A673 (cell line): ENCODE data around the gene GPR157. TPM values are rescaled to one million over a fixed set of nuclear protein-coding genes. Genes with fewer than 3 reads are reported as not detected.

ENCODE experiments used
- BruUV-seq: library from RNA; stranded (reverse); fragments of 400-500 nt; replicated peaks from 2 replicates; lab custom pipeline; 2021; lab: Mats Ljungman, UMichigan
- CTCF ChIA-PET: fragments of 300-600 bp; sonication (Branson Sonifier 250); formaldehyde crosslinking; loops from one replicate; lab custom pipeline; 2022; ENCODE audit warnings: antibody characterized with exemption; lab: Charles Lee
- POLR2A ChIA-PET: fragments of 300-600 bp; sonication (Branson Sonifier 250); formaldehyde crosslinking; loops from one replicate; lab custom pipeline; 2022; ENCODE audit warnings: antibody characterized with exemption; ENCODE audit not compliant: low non-redundant PET; lab: Charles Lee
- DNase-seq: peaks from one replicate; pipeline ENCODE4 v3.0.0-alpha.2; 2015; ENCODE audit warnings: low spot score
- H3K27ac ChIP-seq: fragments of 200-600 bp; sonication (generic); 2 replicates; pipeline ENCODE4 v1.5.1; 2016; ENCODE audit warnings: mixed run types, low read depth, mild to moderate bottlenecking, mixed read lengths, antibody characterized with exemption, low read length; ENCODE audit not compliant: poor library complexity, severe bottlenecking
- H3K27me3 ChIP-seq: fragments of 200-600 bp; sonication (generic); replicated peaks from 2 replicates; pipeline ENCODE4 v1.6.1; 2017; ENCODE audit warnings: mixed run types, low read depth, mild to moderate bottlenecking, mixed read lengths, antibody characterized with exemption, low read length; ENCODE audit not compliant: insufficient read depth, poor library complexity
- H3K36me3 ChIP-seq: fragments of 200-600 bp; sonication (generic); 2 replicates; pipeline ENCODE4 v1.6.1; 2016; ENCODE audit warnings: mixed run types, mild to moderate bottlenecking, mixed read lengths, antibody characterized with exemption, low read length; ENCODE audit not compliant: insufficient read depth, poor library complexity, severe bottlenecking
- H3K4me1 ChIP-seq: fragments of 200-600 bp; sonication (generic); 2 replicates; pipeline ENCODE4 v1.6.1; 2017; ENCODE audit warnings: mixed run types, mild to moderate bottlenecking, mixed read lengths, antibody characterized with exemption, low read length; ENCODE audit not compliant: insufficient read depth, poor library complexity, severe bottlenecking
- H3K4me3 ChIP-seq: fragments of 200-600 bp; sonication (generic); 2 replicates; pipeline ENCODE4 v1.5.1; 2016; ENCODE audit warnings: low read depth, mixed run types, mild to moderate bottlenecking, mixed read lengths, low read length; ENCODE audit not compliant: poor library complexity, severe bottlenecking
- H3K9me3 ChIP-seq: fragments of 200-600 bp; sonication (generic); 2 replicates; pipeline ENCODE4 v1.6.1; 2016; ENCODE audit warnings: mixed run types, low read depth, mild to moderate bottlenecking, mixed read lengths, antibody characterized with exemption, low read length; ENCODE audit not compliant: poor library complexity, severe bottlenecking
- CTCF ChIP-seq: fragments of 300-800, 200-600 bp; sonication (generic); conservative IDR thresholded peaks from 2 replicates; pipeline ENCODE4 v1.5.1; 2017; ENCODE audit warnings: low read depth, mild to moderate bottlenecking, antibody characterized with exemption, low read length, moderate library complexity, mixed read lengths
- EZH2 ChIP-seq: fragments of 200-600 bp; sonication (generic); IDR thresholded peaks from 2 replicates; pipeline ENCODE4 v1.6.1; 2017; ENCODE audit warnings: borderline replicate concordance, low read depth, mild to moderate bottlenecking, mixed read lengths, antibody characterized with exemption, low read length; ENCODE audit not compliant: poor library complexity, severe bottlenecking
- intact Hi-C: fragments of 100-400 bp; cut with micrococcal nuclease; formaldehyde crosslinking; loops from one replicate; pipeline ENCODE4 v1.10.0; 2022; ENCODE audit not compliant: unreplicated experiment
- total RNA-seq: library from RNA; stranded (reverse); gene quantifications from 2 replicates; pipeline ENCODE4 v1.2.3, GENCODE V29; 2021

GPR157 gene
- total RNA-seq, 1 experiment from 2014 or later, result 0.34 TPM

- POLR2A ChIA-PET, result no interaction called here
- CTCF ChIA-PET, result no interaction called here
- intact Hi-C loops, result no loop called here
- no peaks in the 10 kb centered on the region for H3K27me3 ChIP-seq
- H3K36me3 ChIP-seq, result no peaks in the 10 kb centered on the region
- H3K4me3 ChIP-seq, result no peak overlapping the region
- DNase-seq, result no peak
- no TSS peak for BruUV-seq
- no peaks in the 10 kb centered on the region for H3K9me3 ChIP-seq
- no peaks in the 10 kb centered on the region for H3K4me1 ChIP-seq
- H3K27ac ChIP-seq, result no peak overlapping the region
- no peak for TF ChIP-seq CTCF
- no peak for TF ChIP-seq EZH2
Measured at GRCh38 chr1:9105336-9105867, 23.5 kb downstream of the GPR157 start.

DNA sequence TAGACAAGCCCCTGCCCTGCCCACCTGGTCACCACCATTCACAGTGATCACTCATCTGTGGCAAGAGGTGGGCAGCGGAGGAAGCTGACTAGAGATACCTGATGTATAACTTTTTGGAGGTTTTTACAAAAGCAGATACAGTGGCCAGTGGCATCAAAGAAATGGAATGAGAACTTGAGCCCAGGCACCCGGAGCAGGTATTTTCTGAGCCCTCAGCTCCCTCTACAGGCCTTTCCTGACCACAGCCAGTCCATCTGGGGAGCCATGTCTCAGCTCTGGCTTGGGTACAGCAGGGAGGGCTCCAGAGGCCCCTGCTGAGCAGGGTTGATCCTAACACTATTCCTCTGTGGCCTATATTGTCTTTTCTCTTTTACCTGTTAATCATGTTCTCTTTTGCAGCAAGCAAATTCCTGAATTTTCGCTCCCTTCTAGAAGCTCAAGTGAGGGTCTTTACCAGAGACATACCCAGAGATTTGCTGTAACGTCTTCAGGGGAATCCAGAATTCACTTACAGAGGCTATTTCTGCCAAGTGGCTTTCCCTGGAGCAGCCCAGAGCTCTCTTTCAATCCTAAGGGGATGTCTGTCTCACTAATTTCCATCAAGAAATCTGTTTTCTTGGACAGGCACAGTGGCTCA, 27.3 kb downstream of the GPR157 start:
- no peak overlapping the region for H3K4me3 ChIP-seq
- TF ChIP-seq CTCF (peak; percentile 65), EZH2 (no peak)
- H3K9me3 ChIP-seq, result no peaks in the 10 kb centered on the region
- DNase-seq, result peak; percentile 53
- H3K36me3 ChIP-seq, result no peaks in the 10 kb centered on the region
- no TSS peak for BruUV-seq
- ChIA-PET POLR2A (no interaction called here), CTCF (interaction anchor here (0.5 to 1.1 kb wide), 3 partner anchors 44 to 185 kb away, joined by 5 to 8 read pairs (median 7); no protein-coding TSS in a partner anchor)
- H3K4me1 ChIP-seq, result no peaks in the 10 kb centered on the region
- H3K27ac ChIP-seq, result no peak overlapping the region
- no peaks in the 10 kb centered on the region for H3K27me3 ChIP-seq
- intact Hi-C loops, result loop anchor here (5.0 kb wide), 2 partner anchors 94 to 184 kb away; no protein-coding TSS in a partner anchor

- TF ChIP-seq CTCF (no peak), EZH2 (no peak)
- H3K27ac ChIP-seq, result no peak overlapping the region
- H3K27me3 ChIP-seq, result no peaks in the 10 kb centered on the region
- ChIA-PET POLR2A (no interaction called here), CTCF (interaction anchor here (0.9 kb wide), 1 partner anchor 10 kb away, joined by 3 read pairs; no protein-coding TSS in a partner anchor)
- no peak for DNase-seq
- H3K9me3 ChIP-seq, result peaks cover 8% of the 10 kb centered on the region
- intact Hi-C loops, result loop anchor here (5.0 kb wide), 2 partner anchors 93 to 183 kb away; no protein-coding TSS in a partner anchor
- no peaks in the 10 kb centered on the region for H3K36me3 ChIP-seq
- no peak overlapping the region for H3K4me3 ChIP-seq
- BruUV-seq, result no TSS peak
- H3K4me1 ChIP-seq, result no peaks in the 10 kb centered on the region
Measured at GRCh38 chr1:9100471-9101043, 28.3 kb downstream of the GPR157 start.
